GM21825 (cell line): Measurements from ENCODE around the gene TUBB2B.
"Not testable (repeated sequence)": the region's sequence is repeated elsewhere in the genome, so short reads cannot be mapped to it uniquely, and the experiment has no call there.

ENCODE experiments used
- ATAC-seq: cut with Tn5 transposase; IDR thresholded peaks from one replicate; pipeline ENCODE4 v1.9.1; 2021; ENCODE audit warnings: mild to moderate bottlenecking, moderate library complexity; ENCODE audit not compliant: unreplicated experiment

Gene TUBB2B

GRCh38 chr6:3190779-3191178 is 36.7 kb downstream of the TUBB2B start:
- no peak for ATAC-seq

- no peak for ATAC-seq
These were observed 37.4 kb downstream of the TUBB2B start for GRCh38 chr6:3190056-3190455.

GRCh38 chr6:3189192-3189591 is 38.3 kb downstream of the TUBB2B start:
- ATAC-seq = not testable (repeated sequence)

GRCh38 chr6:3188262-3188661 is 39.2 kb downstream of the TUBB2B start:
- no peak for ATAC-seq

- ATAC-seq = no peak
These were observed 40.5 kb downstream of the TUBB2B start for GRCh38 chr6:3186974-3187382.

GRCh38 chr6:3183066-3183465 is 44.4 kb downstream of the TUBB2B start:
- ATAC-seq = no peak

GRCh38 chr6:3181105-3181504 is 46.3 kb downstream of the TUBB2B start:
- no peak for ATAC-seq

- not testable (repeated sequence) for ATAC-seq
These were observed 47.5 kb downstream of the TUBB2B start for GRCh38 chr6:3179945-3180344.

GRCh38 chr6:3178666-3179065 is 48.8 kb downstream of the TUBB2B start:
- not testable (repeated sequence) for ATAC-seq

GRCh38 chr6:3176562-3177355 is 50.7 kb downstream of the TUBB2B start:
- no peak for ATAC-seq

GRCh38 chr6:3175715-3176402 is 51.6 kb downstream of the TUBB2B start:
- ATAC-seq = no peak
